Osteoblast (primary cell): Measurements from ENCODE around the gene FAS. TPM values are rescaled to one million over a fixed set of nuclear protein-coding genes. Genes with fewer than 3 reads are reported as not detected.

ENCODE experiments used
- DNase-seq: peaks from one replicate; pipeline ENCODE4 v3.0.0; 2011; ENCODE audit warnings: low spot score, mixed read lengths; ENCODE audit not compliant: insufficient read length; ENCODE audit errors: missing footprints
- H2AFZ ChIP-seq: 2 replicates; pipeline ENCODE4 v1.6.0; 2011; ENCODE audit warnings: mild to moderate bottlenecking, low read length
- H3K27ac ChIP-seq: 2 replicates; pipeline ENCODE4 v1.5.1; 2011; ENCODE audit warnings: mild to moderate bottlenecking, low read depth, low read length, moderate library complexity
- H3K27me3 ChIP-seq: 2 replicates; pipeline ENCODE4 v1.6.0; 2012; ENCODE audit warnings: mild to moderate bottlenecking, control low read depth, inconsistent platforms, low read length, moderate library complexity; ENCODE audit not compliant: insufficient read depth
- H3K36me3 ChIP-seq: 2 replicates; pipeline ENCODE4 v1.5.1; 2011; ENCODE audit warnings: mild to moderate bottlenecking, low read length, control low read depth, moderate library complexity; ENCODE audit not compliant: insufficient read depth
- H3K4me1 ChIP-seq: 2 replicates; pipeline ENCODE4 v1.5.1; 2011; ENCODE audit warnings: mild to moderate bottlenecking, low read length, control low read depth, moderate library complexity; ENCODE audit not compliant: insufficient read depth
- H3K4me2 ChIP-seq: 2 replicates; pipeline ENCODE4 v1.6.0; 2011; ENCODE audit warnings: mild to moderate bottlenecking, low read length; ENCODE audit not compliant: insufficient read depth
- H3K4me3 ChIP-seq: fragments of 200-600 bp; sonication (generic); 3 replicates; pipeline ENCODE4 v1.5.1; 2012; ENCODE audit warnings: mild to moderate bottlenecking, low read length, inconsistent platforms; ENCODE audit not compliant: insufficient read depth
- H3K79me2 ChIP-seq: 2 replicates; pipeline ENCODE4 v1.6.0; 2012; ENCODE audit warnings: mild to moderate bottlenecking, low read length, control low read depth, inconsistent platforms; ENCODE audit not compliant: insufficient read depth
- H3K9me3 ChIP-seq: 2 replicates; pipeline ENCODE4 v1.5.1; 2011; ENCODE audit warnings: low read depth, low read length, control low read depth
- H4K20me1 ChIP-seq: 2 replicates; pipeline ENCODE4 v1.6.0; 2012; ENCODE audit warnings: mild to moderate bottlenecking, low read length, control low read depth; ENCODE audit not compliant: insufficient read depth
- total RNA-seq: library from RNA; depleted of rRNA; stranded (reverse); fragments of >200 nt; gene quantifications from 2 replicates; pipeline ENCODE4 v1.2.3, GENCODE V29; 2012
- TF ChIP-seq, protein P1 (sequence below): IDR thresholded peaks from 2 replicates; pipeline ENCODE4 v1.5.1; 2011; ENCODE audit warnings: mild to moderate bottlenecking, low read depth, low read length, moderate library complexity; ENCODE audit errors: extremely low read depth

The FAS gene
- total RNA-seq, 1 donor = 49.6 TPM

DNA sequence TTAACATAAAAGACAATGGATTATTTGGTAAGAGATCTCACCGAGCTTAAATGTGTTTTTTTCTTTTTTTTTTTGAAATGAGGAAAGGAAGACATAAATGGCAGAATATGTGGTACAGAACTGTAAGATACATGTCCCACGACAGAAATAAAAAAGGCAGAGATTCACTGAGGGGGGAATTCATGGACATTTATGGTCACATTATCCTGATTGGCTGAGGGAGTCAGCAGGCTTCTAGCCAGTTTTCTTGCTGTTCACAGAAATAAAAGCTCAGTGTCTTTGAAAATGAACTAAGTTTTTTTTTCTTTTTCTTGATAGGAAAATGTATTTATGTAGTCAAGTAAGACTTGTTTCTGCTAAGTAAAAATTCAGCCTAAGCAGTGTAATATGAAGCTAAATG, 8.2 kb upstream of the FAS start:
- H3K36me3 ChIP-seq = peaks cover 4% of the 10 kb centered on the region
- H3K9me3 ChIP-seq = no peaks in the 10 kb centered on the region
- no peaks in the 10 kb centered on the region for H3K27me3 ChIP-seq
- H3K4me3 ChIP-seq = no peak overlapping the region
- no peak overlapping the region for H3K4me2 ChIP-seq
- TF ChIP-seq, protein P1, sequence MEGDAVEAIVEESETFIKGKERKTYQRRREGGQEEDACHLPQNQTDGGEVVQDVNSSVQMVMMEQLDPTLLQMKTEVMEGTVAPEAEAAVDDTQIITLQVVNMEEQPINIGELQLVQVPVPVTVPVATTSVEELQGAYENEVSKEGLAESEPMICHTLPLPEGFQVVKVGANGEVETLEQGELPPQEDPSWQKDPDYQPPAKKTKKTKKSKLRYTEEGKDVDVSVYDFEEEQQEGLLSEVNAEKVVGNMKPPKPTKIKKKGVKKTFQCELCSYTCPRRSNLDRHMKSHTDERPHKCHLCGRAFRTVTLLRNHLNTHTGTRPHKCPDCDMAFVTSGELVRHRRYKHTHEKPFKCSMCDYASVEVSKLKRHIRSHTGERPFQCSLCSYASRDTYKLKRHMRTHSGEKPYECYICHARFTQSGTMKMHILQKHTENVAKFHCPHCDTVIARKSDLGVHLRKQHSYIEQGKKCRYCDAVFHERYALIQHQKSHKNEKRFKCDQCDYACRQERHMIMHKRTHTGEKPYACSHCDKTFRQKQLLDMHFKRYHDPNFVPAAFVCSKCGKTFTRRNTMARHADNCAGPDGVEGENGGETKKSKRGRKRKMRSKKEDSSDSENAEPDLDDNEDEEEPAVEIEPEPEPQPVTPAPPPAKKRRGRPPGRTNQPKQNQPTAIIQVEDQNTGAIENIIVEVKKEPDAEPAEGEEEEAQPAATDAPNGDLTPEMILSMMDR = no peak
- no peak overlapping the region for H2AFZ ChIP-seq
- H3K4me1 ChIP-seq = peaks cover 27% of the 10 kb centered on the region
- peaks cover 2% of the 10 kb centered on the region for H4K20me1 ChIP-seq
- H3K27ac ChIP-seq = no peak overlapping the region
- no peak for DNase-seq
- H3K79me2 ChIP-seq = peaks cover 15% of the 10 kb centered on the region

DNA sequence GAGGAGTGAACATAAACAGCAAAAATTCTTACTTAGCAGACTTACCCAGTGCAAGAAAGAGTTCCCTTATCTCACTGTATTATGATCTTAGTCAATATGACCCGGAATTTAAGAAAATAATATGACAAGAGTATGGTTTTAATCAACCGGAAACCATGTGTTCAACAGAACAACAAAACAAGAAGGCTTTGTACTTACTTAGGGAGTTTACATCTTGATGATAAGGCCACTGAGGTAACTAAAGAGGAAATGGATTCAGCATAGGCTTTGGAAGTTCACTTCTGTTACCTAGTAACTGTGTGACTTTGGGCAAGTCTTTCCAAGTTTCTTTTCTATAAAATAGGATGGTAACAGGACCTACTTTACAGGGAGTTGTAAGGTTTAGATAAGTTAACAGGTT, 7.4 kb upstream of the FAS start:
- Histone ChIP-seq H4K20me1 (peaks cover 2% of the 10 kb centered on the region), H3K27me3 (no peaks in the 10 kb centered on the region), H3K27ac (no peak overlapping the region), H3K36me3 (peaks cover 4% of the 10 kb centered on the region), H3K4me3 (no peak overlapping the region), H3K9me3 (no peaks in the 10 kb centered on the region), H2AFZ (no peak overlapping the region), H3K4me2 (no peak overlapping the region), H3K79me2 (peaks cover 17% of the 10 kb centered on the region), H3K4me1 (peaks cover 29% of the 10 kb centered on the region)
- TF ChIP-seq, protein P1 = no peak
- no peak for DNase-seq

DNA sequence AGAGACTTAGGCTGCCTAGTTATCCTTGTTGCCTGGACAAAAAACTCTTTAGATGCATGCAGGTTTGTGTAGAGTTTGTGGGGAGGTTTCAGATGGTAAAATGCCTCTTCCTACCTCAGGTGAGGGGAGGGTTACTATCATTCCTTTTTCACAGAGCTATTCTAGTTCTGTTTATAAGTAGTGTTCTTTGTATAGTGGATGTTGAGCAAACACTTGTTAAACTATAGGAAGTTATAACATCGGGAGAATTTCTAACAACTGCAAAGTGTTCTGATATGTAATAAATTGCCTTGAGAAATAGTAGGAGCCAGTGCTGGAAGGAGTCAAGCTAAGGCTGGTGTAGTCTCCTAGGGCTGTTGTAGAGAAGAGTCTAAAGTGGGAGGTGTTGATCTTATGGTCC, 6.7 kb upstream of the FAS start:
- Histone ChIP-seq H2AFZ (no peak overlapping the region), H3K4me3 (no peak overlapping the region), H3K27me3 (no peaks in the 10 kb centered on the region), H3K9me3 (no peaks in the 10 kb centered on the region), H3K27ac (no peak overlapping the region), H4K20me1 (peaks cover 2% of the 10 kb centered on the region), H3K79me2 (peaks cover 19% of the 10 kb centered on the region), H3K4me1 (peaks cover 27% of the 10 kb centered on the region), H3K4me2 (no peak overlapping the region), H3K36me3 (peaks cover 4% of the 10 kb centered on the region)
- no peak for DNase-seq
- TF ChIP-seq, protein P1 = no peak

- Histone ChIP-seq H3K9me3 (no peaks in the 10 kb centered on the region), H4K20me1 (peaks cover 2% of the 10 kb centered on the region), H3K4me3 (no peak overlapping the region), H3K36me3 (peaks cover 4% of the 10 kb centered on the region), H3K27me3 (no peaks in the 10 kb centered on the region), H3K4me2 (no peak overlapping the region), H3K27ac (no peak overlapping the region), H3K4me1 (peaks cover 28% of the 10 kb centered on the region), H2AFZ (no peak overlapping the region), H3K79me2 (peaks cover 25% of the 10 kb centered on the region)
- TF ChIP-seq, protein P1 = no peak
- DNase-seq = no peak
These were observed 6.1 kb upstream of the FAS start for GRCh38 chr10:88984525-88984924.
